Gastrocnemius medialis (tissue), 4 donors: Measurements from ENCODE around the gene PGF.

Experiments
- CTCF ChIP-seq, 5 experiments: fragments of 450-650 bp in 3 of 5; fragments of 200-600 bp in 2 of 5; sonication (generic) in 2 of 5; IDR thresholded peaks in 4 of 5; conservative IDR thresholded peaks in 1 of 5; 1 replicate in 4 of 5; 2 replicates in 1 of 5; pipeline ENCODE4 v1.5.1; 2016 to 2019; ENCODE audit warnings: antibody characterized with exemption in 5 of 5, mild to moderate bottlenecking in 3 of 5, moderate library complexity in 3 of 5
- POLR2A ChIP-seq, 2 donors: fragments of 450-650 bp; IDR thresholded peaks; one replicate each; pipeline ENCODE4 v1.6.1; 2017; ENCODE audit warnings: antibody characterized with exemption in 2 of 2, mild to moderate bottlenecking in 2 of 2, moderate library complexity in 2 of 2

GRCh38 chr14:74988131-74988530, 32.7 kb upstream of the PGF start:
- TF ChIP-seq POLR2A (IDR thresholded peaks at IDR 0.05) (no peak), CTCF (IDR thresholded peaks at IDR 0.05 in 4 of 5, conservative IDR thresholded peaks at IDR 0.05 in 1 of 5) (no peak)
